Measurements from ENCODE around the gene GPA33.

DNA sequence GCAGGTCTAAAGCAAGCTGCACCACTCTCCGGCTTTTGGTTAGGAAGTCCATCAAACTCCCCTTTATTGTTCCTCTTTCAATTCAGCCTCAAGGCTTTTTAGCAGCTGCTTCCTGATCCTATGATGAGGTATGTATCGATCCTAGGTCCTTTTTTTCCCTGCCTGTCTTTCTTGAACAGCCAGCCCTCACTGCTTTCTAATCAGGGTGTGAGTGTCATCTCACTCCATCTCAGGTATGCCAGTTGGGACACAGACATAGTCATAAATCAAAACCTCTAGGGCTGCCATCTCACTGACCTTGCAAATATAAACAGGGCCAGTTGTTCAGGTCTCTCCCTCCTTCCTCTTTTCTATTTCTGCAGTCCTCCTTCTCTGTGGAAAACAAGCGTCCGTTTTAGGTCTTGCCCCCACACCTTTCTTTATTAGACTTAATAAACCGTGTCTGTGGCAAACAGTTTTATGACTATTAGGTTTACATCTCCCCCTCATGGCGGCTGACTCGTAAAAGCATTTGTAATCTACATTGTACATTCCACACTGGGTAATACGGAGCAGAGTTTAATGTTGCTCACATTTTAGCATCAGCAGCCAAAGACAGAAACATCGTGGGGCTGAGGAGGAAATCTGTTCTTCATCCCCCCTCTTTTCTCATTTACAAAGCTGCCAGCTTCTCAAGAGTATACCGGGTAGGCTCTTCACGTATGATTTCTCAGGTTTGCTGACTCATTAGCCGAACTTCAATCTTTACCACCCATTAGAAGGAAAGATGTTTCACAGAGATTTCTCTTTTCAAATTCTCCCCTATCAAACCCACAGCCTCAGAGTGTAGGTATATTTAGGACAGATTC, 15.3 kb upstream of the GPA33 start:
- TF ChIP-seq EZH2 (IDR thresholded peaks at IDR 0.05), result no peak
- TF ChIP-seq POLR2AphosphoS5 (IDR thresholded peaks at IDR 0.05; ENCODE audit: borderline replicate concordance, low read depth, low read length), result no peak
